Calu3 (cell line): ENCODE results near the gene INKA2. TPM values are rescaled to one million over a fixed set of nuclear protein-coding genes. Genes with fewer than 3 reads are reported as not detected.
"Not testable (repeated sequence)": the region's sequence is repeated elsewhere in the genome, so short reads cannot be mapped to it uniquely, and the experiment has no call there.

Experiments used
- BruUV-seq: library from RNA; stranded (reverse); fragments of 400-500 nt; replicated peaks from 2 replicates; lab custom pipeline; 2021; lab: Mats Ljungman, UMichigan
- CTCF ChIA-PET: fragments of 300-600 bp; sonication (Branson Sonifier 250); formaldehyde crosslinking; loops from one replicate; lab custom pipeline; 2022; ENCODE audit warnings: antibody characterized with exemption; lab: Charles Lee
- DNase-seq: peaks from one replicate; pipeline ENCODE4 v3.0.0; 2022
- H3K27ac Mint-ChIP-seq: one replicate; pipeline ENCODE4 v1.8.0; 2022; ENCODE audit warnings: mixed read lengths; ENCODE audit not compliant: unreplicated experiment
- H3K27me3 Mint-ChIP-seq: one replicate; pipeline ENCODE4 v1.8.0; 2022; ENCODE audit warnings: mixed read lengths; ENCODE audit not compliant: unreplicated experiment
- H3K36me3 Mint-ChIP-seq: one replicate; pipeline ENCODE4 v1.8.0; 2022; ENCODE audit warnings: mild to moderate bottlenecking, moderate library complexity, mixed read lengths; ENCODE audit not compliant: insufficient read depth, unreplicated experiment
- H3K4me1 Mint-ChIP-seq: one replicate; pipeline ENCODE4 v1.8.0; 2022; ENCODE audit warnings: mild to moderate bottlenecking, low read depth, mixed read lengths; ENCODE audit not compliant: unreplicated experiment
- H3K4me3 Mint-ChIP-seq: one replicate; pipeline ENCODE4 v1.8.0; 2022; ENCODE audit warnings: mild to moderate bottlenecking, low read depth, moderate library complexity, mixed read lengths; ENCODE audit not compliant: unreplicated experiment
- H3K9me3 Mint-ChIP-seq: one replicate; pipeline ENCODE4 v1.8.0; 2022; ENCODE audit warnings: low read depth, mixed read lengths; ENCODE audit not compliant: unreplicated experiment
- intact Hi-C: fragments of 100-400 bp; cut with micrococcal nuclease; formaldehyde crosslinking; loops from one replicate; pipeline ENCODE4 v1.10.0; 2022; ENCODE audit not compliant: unreplicated experiment
- total RNA-seq: library from RNA; stranded (reverse); gene quantifications from 2 replicates; pipeline ENCODE4 v1.2.3, GENCODE V29; 2022
- TF ChIP-seq, protein P1 (sequence below): fragments of 200-600 bp; IDR thresholded peaks from one replicate; pipeline ENCODE4 v1.8.0; 2022; ENCODE audit warnings: antibody characterized with exemption; ENCODE audit not compliant: unreplicated experiment

Gene INKA2
- total RNA-seq, 1 experiment from 2014 or later, result not detected

DNA sequence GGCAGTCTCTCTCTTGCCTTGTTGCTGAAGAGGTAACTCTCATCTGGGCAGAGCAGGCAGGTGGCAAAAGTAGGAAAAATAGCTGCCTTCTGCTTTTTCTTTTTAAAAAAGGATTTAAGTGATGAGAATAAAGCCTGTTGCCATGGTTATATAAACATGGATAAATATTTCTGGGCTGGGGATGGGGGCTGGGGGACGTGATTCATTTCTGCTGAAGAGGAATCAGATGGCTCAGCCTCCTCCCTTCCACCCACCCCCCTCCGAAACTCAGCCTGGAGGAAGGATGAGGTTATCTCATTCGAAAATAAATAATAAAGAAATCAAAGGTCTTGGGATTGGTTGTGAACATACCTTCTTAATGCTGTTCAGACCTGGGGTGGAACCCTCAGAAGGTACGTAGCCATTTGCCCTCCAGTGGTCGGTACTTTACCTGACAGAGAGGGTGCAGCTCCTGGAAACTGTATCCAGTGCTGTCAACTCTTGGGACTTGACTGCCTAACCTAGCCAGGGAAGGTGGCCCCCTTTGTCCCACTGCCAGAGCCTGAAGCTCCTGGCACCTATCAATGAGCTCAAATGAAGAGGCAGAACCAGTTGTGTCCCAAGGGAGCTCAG lies 3.8 kb upstream of the INKA2 start:
- Mint-ChIP-seq H3K27me3 (peaks cover 66% of the 10 kb centered on the region), H3K9me3 (no peaks in the 10 kb centered on the region), H3K4me1 (peaks cover 18% of the 10 kb centered on the region), H3K27ac (no peak overlapping the region), H3K4me3 (no peak overlapping the region), H3K36me3 (peaks cover 20% of the 10 kb centered on the region)
- TF ChIP-seq, protein P1, sequence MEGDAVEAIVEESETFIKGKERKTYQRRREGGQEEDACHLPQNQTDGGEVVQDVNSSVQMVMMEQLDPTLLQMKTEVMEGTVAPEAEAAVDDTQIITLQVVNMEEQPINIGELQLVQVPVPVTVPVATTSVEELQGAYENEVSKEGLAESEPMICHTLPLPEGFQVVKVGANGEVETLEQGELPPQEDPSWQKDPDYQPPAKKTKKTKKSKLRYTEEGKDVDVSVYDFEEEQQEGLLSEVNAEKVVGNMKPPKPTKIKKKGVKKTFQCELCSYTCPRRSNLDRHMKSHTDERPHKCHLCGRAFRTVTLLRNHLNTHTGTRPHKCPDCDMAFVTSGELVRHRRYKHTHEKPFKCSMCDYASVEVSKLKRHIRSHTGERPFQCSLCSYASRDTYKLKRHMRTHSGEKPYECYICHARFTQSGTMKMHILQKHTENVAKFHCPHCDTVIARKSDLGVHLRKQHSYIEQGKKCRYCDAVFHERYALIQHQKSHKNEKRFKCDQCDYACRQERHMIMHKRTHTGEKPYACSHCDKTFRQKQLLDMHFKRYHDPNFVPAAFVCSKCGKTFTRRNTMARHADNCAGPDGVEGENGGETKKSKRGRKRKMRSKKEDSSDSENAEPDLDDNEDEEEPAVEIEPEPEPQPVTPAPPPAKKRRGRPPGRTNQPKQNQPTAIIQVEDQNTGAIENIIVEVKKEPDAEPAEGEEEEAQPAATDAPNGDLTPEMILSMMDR, result no peak
- no TSS peak for BruUV-seq
- intact Hi-C loops, result no loop called here
- CTCF ChIA-PET, result no interaction called here
- no peak for DNase-seq

DNA sequence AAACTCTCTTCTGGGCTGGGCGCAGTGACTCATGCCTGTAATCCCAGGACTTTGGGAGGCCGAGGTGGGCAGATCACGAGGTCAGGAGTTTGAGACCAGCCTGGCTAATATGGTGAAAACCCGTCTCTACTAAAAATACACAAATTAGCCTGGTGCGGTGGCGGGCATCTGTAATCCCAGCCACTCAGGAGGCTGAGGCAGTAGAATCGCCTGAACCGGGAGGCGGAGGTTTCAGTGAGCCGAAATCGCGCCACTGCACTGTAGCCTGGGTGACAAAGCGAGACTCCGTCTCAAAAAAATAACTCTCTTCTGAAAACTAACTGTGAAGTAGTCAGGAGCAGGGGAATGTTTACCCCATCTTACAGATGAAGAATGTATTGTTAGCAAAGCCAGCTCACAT lies 3.1 kb upstream of the INKA2 start:
- intact Hi-C loops, H3K4me3 Mint-ChIP-seq, H3K27ac Mint-ChIP-seq, H3K9me3 Mint-ChIP-seq, CTCF ChIA-PET, BruUV-seq, DNase-seq: not testable (repeated sequence)
- H3K4me1 Mint-ChIP-seq, result peaks cover 24% of the 10 kb centered on the region
- peaks cover 27% of the 10 kb centered on the region for H3K36me3 Mint-ChIP-seq
- peaks cover 66% of the 10 kb centered on the region for H3K27me3 Mint-ChIP-seq

DNA sequence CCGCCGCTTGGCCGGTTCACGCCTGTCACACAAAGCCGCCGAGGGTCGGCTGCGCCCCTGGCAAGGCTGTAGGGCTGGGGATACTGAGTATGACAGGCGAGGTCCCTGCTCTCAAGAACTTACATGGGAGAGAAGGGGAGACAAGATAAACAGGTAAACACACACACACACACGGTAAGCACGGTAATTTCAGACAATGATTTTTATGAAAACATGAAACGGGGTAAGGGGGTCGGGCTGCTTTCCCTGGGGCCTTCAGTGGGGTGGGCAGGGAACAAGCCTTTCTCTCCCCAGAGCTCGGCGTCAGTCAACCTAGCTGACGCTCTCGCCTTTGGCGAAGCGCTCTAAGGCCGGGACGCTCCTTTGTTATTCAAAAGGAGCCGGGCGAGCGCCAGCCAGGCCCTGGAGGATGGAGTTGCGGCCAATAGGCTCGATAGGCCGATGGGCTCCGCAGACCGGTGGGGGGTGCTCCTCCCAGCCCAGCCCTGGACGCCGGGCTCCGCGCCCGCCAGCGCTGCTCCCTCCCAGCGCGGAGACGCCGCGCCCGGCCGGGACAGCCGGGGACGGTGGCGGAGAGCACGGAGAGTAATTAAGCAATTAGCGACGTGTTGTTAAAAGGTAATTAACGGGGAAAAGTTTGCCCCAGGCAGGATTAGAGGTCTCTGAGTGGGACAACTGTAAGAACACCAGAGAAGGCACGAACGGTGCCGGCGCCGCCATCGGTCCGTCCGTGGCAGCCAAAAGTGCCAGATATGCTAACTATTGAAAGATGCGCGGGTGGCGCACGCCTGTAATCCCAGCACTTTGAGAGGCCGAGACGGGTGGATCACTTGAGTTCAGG lies 950 bp upstream of the INKA2 start:
- peak; percentile 34 for DNase-seq
- peak overlapping the region; percentile 86 for H3K4me3 Mint-ChIP-seq
- intact Hi-C loops, result no loop called here
- peaks cover 27% of the 10 kb centered on the region for H3K36me3 Mint-ChIP-seq
- BruUV-seq, result no TSS peak
- no peaks in the 10 kb centered on the region for H3K9me3 Mint-ChIP-seq
- TF ChIP-seq, protein P1, result no peak
- H3K4me1 Mint-ChIP-seq, result peaks cover 24% of the 10 kb centered on the region
- peaks cover 57% of the 10 kb centered on the region for H3K27me3 Mint-ChIP-seq
- CTCF ChIA-PET, result no interaction called here
- H3K27ac Mint-ChIP-seq, result no peak overlapping the region

DNA sequence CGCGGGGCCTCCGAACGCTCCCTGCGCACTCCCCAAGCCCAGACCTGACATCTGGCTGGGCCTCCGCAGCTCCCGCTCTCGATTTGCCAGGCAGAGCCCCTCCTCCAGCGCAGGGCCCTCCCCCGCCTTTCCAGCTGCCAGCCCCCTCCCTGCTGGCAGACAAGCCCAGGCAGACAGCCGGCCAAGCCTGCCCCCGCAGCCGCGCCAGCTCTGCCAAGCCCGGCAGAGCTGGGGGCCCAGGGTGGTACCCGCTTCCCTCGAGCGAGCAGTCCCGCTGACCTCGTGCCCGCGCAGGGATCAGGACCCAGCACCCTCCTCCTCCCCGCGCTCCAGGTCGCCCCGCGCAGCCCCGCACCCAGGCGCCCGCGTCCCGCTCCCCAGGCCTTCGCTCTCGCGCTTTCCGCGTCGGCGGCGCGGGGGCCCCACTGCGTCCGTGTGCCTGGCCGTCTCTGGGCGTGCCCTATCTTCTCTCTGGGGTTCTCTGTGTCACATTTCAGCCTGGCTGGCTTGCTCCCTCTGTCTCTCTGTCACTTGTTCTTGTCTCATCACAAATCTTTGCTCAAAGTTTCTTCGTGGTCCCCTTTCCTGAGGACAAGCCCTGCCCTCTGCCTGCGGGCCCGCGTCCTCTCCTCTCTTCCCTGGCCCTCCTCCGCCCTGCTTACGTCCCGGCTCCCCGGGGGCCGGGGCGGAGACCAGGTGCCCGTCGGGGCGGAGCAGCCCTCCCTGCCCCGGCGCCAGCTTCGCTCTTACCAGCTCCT lies 580 bp downstream of the INKA2 start:
- Mint-ChIP-seq H3K4me1 (peaks cover 24% of the 10 kb centered on the region), H3K36me3 (peaks cover 27% of the 10 kb centered on the region), H3K4me3 (peak overlapping the region; percentile 86), H3K27me3 (peaks cover 57% of the 10 kb centered on the region), H3K27ac (peak overlapping the region; percentile 64), H3K9me3 (no peaks in the 10 kb centered on the region)
- CTCF ChIA-PET, result interaction anchor here (0.8 to 1.6 kb wide), 2 partner anchors 24 to 257 kb away, joined by 3 to 4 read pairs; no protein-coding TSS in a partner anchor
- TF ChIP-seq, protein P1, result no peak
- no TSS peak for BruUV-seq
- intact Hi-C loops, result no loop called here
- peak; percentile 56 for DNase-seq
